IgD-negative memory B cell (primary cell): ENCODE results near the gene GBA3. TPM values are rescaled to one million over a fixed set of nuclear protein-coding genes. Genes with fewer than 3 reads are reported as not detected.

Experiments
- H3K27ac Mint-ChIP-seq, 3 donors: one replicate each; pipeline ENCODE4 v1.8.0; 2020 to 2022; ENCODE audit warnings: mild to moderate bottlenecking in 3 of 3, mixed read lengths in 3 of 3, moderate library complexity in 1 of 3
- H3K27me3 Mint-ChIP-seq: one replicate; pipeline ENCODE4 v1.8.0; 2021; ENCODE audit warnings: mixed read lengths
- H3K36me3 Mint-ChIP-seq: one replicate; pipeline ENCODE4 v1.8.0; 2020; ENCODE audit warnings: mild to moderate bottlenecking, mixed read lengths
- H3K4me1 Mint-ChIP-seq, 3 donors: one replicate each; pipeline ENCODE4 v1.8.0; 2020 to 2022; ENCODE audit warnings: mixed read lengths in 3 of 3, mild to moderate bottlenecking in 1 of 3
- H3K4me3 Mint-ChIP-seq, 4 donors: one replicate each; pipeline ENCODE4 v1.8.0; 2020 to 2022; ENCODE audit warnings: mild to moderate bottlenecking in 4 of 4, mixed read lengths in 4 of 4, moderate library complexity in 3 of 4
- H3K9me3 Mint-ChIP-seq, 3 donors: one replicate each; pipeline ENCODE4 v1.8.0; 2020 to 2021; ENCODE audit warnings: mixed read lengths in 3 of 3, mild to moderate bottlenecking in 1 of 3
- polyA plus RNA-seq: library from polyadenylated mRNA; unstranded; fragments of 300-500 nt; fragmentation: Illumina TruSeq; gene quantifications from one replicate; pipeline ENCODE4 v1.2.3, GENCODE V29; 2021

The GBA3 gene
- polyA plus RNA-seq, result not detected

- no peaks in the 10 kb centered on the region for H3K4me1 Mint-ChIP-seq
- no peaks in the 10 kb centered on the region for H3K36me3 Mint-ChIP-seq
- peaks cover 0 to 3% (median 0%) of the 10 kb centered on the region in 3 donors for H3K9me3 Mint-ChIP-seq
- no peak within 1 kb of the TSS for H3K4me3 Mint-ChIP-seq
- no peak within 1 kb of the TSS for H3K27ac Mint-ChIP-seq
- no peaks in the 10 kb centered on the region for H3K27me3 Mint-ChIP-seq
These were observed at the start of gene GBA3 for GRCh38 chr4:22692736-22693135. Gene GBA3, plus strand, starts transcription at chr4:22692937.

- Mint-ChIP-seq H3K4me3 (no peak overlapping the region), H3K36me3 (no peaks in the 10 kb centered on the region), H3K9me3 (peaks cover 6 to 16% (median 9%) of the 10 kb centered on the region in 3 donors), H3K4me1 (peaks cover 0 to 2% (median 0%) of the 10 kb centered on the region in 3 donors), H3K27ac (no peak overlapping the region), H3K27me3 (no peaks in the 10 kb centered on the region)
These were observed 48.8 kb upstream of the GBA3 start for GRCh38 chr4:22643952-22644351.

- no peak overlapping the region for H3K4me3 Mint-ChIP-seq
- H3K9me3 Mint-ChIP-seq, result peaks cover 2 to 10% (median 4%) of the 10 kb centered on the region in 3 donors
- H3K36me3 Mint-ChIP-seq, result no peaks in the 10 kb centered on the region
- H3K4me1 Mint-ChIP-seq, result peaks cover 0 to under 1% (median 0%) of the 10 kb centered on the region in 3 donors
- no peak overlapping the region for H3K27ac Mint-ChIP-seq
- no peaks in the 10 kb centered on the region for H3K27me3 Mint-ChIP-seq
These were observed 47.1 kb upstream of the GBA3 start for GRCh38 chr4:22645481-22646182.

GRCh38 chr4:22648996-22649395 lies 43.7 kb upstream of the GBA3 start:
- no peaks in the 10 kb centered on the region for H3K4me1 Mint-ChIP-seq
- no peak overlapping the region for H3K27ac Mint-ChIP-seq
- no peaks in the 10 kb centered on the region for H3K36me3 Mint-ChIP-seq
- peaks cover 0 to 2% (median 0%) of the 10 kb centered on the region in 3 donors for H3K9me3 Mint-ChIP-seq
- H3K4me3 Mint-ChIP-seq, result no peak overlapping the region
- H3K27me3 Mint-ChIP-seq, result no peaks in the 10 kb centered on the region

- H3K36me3 Mint-ChIP-seq, result no peaks in the 10 kb centered on the region
These were observed 42.0 kb upstream of the GBA3 start for GRCh38 chr4:22650771-22651170.

GRCh38 chr4:22653752-22654151 lies 39.0 kb upstream of the GBA3 start:
- Mint-ChIP-seq H3K4me1 (no peaks in the 10 kb centered on the region), H3K27me3 (no peaks in the 10 kb centered on the region), H3K27ac (no peak overlapping the region), H3K9me3 (peaks cover 2 to 9% (median 3%) of the 10 kb centered on the region in 3 donors), H3K36me3 (no peaks in the 10 kb centered on the region), H3K4me3 (no peak overlapping the region)

More at GRCh38 chr4:22650771-22651170, 42.0 kb upstream of the GBA3 start:
- Mint-ChIP-seq H3K27ac (no peak overlapping the region), H3K4me3 (no peak overlapping the region), H3K4me1 (no peaks in the 10 kb centered on the region), H3K27me3 (no peaks in the 10 kb centered on the region), H3K9me3 (peaks cover 0 to 5% (median 2%) of the 10 kb centered on the region in 3 donors)

GRCh38 chr4:22661443-22661842 lies 31.3 kb upstream of the GBA3 start:
- Mint-ChIP-seq H3K4me1 (no peaks in the 10 kb centered on the region), H3K27me3 (no peaks in the 10 kb centered on the region), H3K27ac (no peak overlapping the region), H3K4me3 (no peak overlapping the region), H3K36me3 (peaks cover 1% of the 10 kb centered on the region), H3K9me3 (peaks cover 2 to 11% (median 3%) of the 10 kb centered on the region in 3 donors)

GRCh38 chr4:22667332-22667940 lies 25.3 kb upstream of the GBA3 start:
- H3K4me3 Mint-ChIP-seq, result no peak overlapping the region
- H3K27me3 Mint-ChIP-seq, result no peaks in the 10 kb centered on the region
- H3K4me1 Mint-ChIP-seq, result no peaks in the 10 kb centered on the region
- H3K27ac Mint-ChIP-seq, result no peak overlapping the region
- H3K36me3 Mint-ChIP-seq, result no peaks in the 10 kb centered on the region
- H3K9me3 Mint-ChIP-seq, result peaks cover 0 to 7% (median 0%) of the 10 kb centered on the region in 3 donors

- Mint-ChIP-seq H3K9me3 (peaks cover 0 to 9% (median 0%) of the 10 kb centered on the region in 3 donors), H3K27ac (no peak overlapping the region), H3K27me3 (no peaks in the 10 kb centered on the region), H3K4me3 (no peak overlapping the region), H3K4me1 (peaks cover 0 to 5% (median 3%) of the 10 kb centered on the region in 3 donors), H3K36me3 (no peaks in the 10 kb centered on the region)
These were observed 24.4 kb upstream of the GBA3 start for GRCh38 chr4:22668301-22668700.

GRCh38 chr4:22668702-22669101 lies 24.0 kb upstream of the GBA3 start:
- H3K4me3 Mint-ChIP-seq, result no peak overlapping the region
- peaks cover 0 to 8% (median 0%) of the 10 kb centered on the region in 3 donors for H3K9me3 Mint-ChIP-seq
- H3K4me1 Mint-ChIP-seq, result peaks cover 0 to 5% (median 5%) of the 10 kb centered on the region in 3 donors
- no peaks in the 10 kb centered on the region for H3K36me3 Mint-ChIP-seq
- H3K27me3 Mint-ChIP-seq, result no peaks in the 10 kb centered on the region
- no peak overlapping the region for H3K27ac Mint-ChIP-seq

GRCh38 chr4:22670956-22671355 lies 21.8 kb upstream of the GBA3 start:
- no peaks in the 10 kb centered on the region for H3K27me3 Mint-ChIP-seq
- no peak overlapping the region for H3K27ac Mint-ChIP-seq

GRCh38 chr4:22672519-22672918 lies 20.2 kb upstream of the GBA3 start:
- Mint-ChIP-seq H3K4me1 (peaks cover 0 to 12% (median 5%) of the 10 kb centered on the region in 3 donors), H3K27me3 (no peaks in the 10 kb centered on the region), H3K27ac (no peak overlapping the region), H3K36me3 (no peaks in the 10 kb centered on the region), H3K9me3 (peaks cover 0 to 8% (median 0%) of the 10 kb centered on the region in 3 donors), H3K4me3 (no peak overlapping the region)

More at GRCh38 chr4:22670956-22671355, 21.8 kb upstream of the GBA3 start:
- Mint-ChIP-seq H3K36me3 (no peaks in the 10 kb centered on the region), H3K9me3 (peaks cover 0 to 8% (median 0%) of the 10 kb centered on the region in 3 donors), H3K4me1 (peaks cover 0 to 7% (median 5%) of the 10 kb centered on the region in 3 donors), H3K4me3 (no peak overlapping the region)

- Mint-ChIP-seq H3K27ac (no peak overlapping the region), H3K4me3 (no peak overlapping the region), H3K4me1 (peaks cover 0 to 12% (median 5%) of the 10 kb centered on the region in 3 donors), H3K9me3 (peaks cover 0 to 8% (median 0%) of the 10 kb centered on the region in 3 donors), H3K36me3 (no peaks in the 10 kb centered on the region), H3K27me3 (no peaks in the 10 kb centered on the region)
These were observed 19.8 kb upstream of the GBA3 start for GRCh38 chr4:22672944-22673343.

GRCh38 chr4:22674700-22675099 lies 18.0 kb upstream of the GBA3 start:
- Mint-ChIP-seq H3K27me3 (no peaks in the 10 kb centered on the region), H3K4me3 (no peak overlapping the region), H3K4me1 (peaks cover 0 to 12% (median 5%) of the 10 kb centered on the region in 3 donors), H3K27ac (peak overlapping the region in 1 of 3 donors; percentile 69), H3K36me3 (no peaks in the 10 kb centered on the region), H3K9me3 (peaks cover 0 to 8% (median 0%) of the 10 kb centered on the region in 3 donors)

GRCh38 chr4:22676063-22676462 lies 16.7 kb upstream of the GBA3 start:
- H3K27ac Mint-ChIP-seq, result no peak overlapping the region
- no peak overlapping the region for H3K4me3 Mint-ChIP-seq
- H3K4me1 Mint-ChIP-seq, result peaks cover 0 to 12% (median 5%) of the 10 kb centered on the region in 3 donors

More at GRCh38 chr4:22676063-22676462, 16.7 kb upstream of the GBA3 start:
- Mint-ChIP-seq H3K27me3 (no peaks in the 10 kb centered on the region), H3K9me3 (peaks cover 0 to 8% (median 0%) of the 10 kb centered on the region in 3 donors), H3K36me3 (no peaks in the 10 kb centered on the region)
